GM12878 (cell line): ENCODE measurements around the gene PLXNA4. TPM values are rescaled to one million over a fixed set of nuclear protein-coding genes. Genes with fewer than 3 reads are reported as not detected.

Experiments
- ATAC-seq: fragments of 200-7000 bp; cut with Tn5 transposase; 3 replicates; pipeline ENCODE4 v1.9.1; 2020; ENCODE audit warnings: mild to moderate bottlenecking, moderate library complexity
- BruUV-seq: library from RNA; stranded (reverse); fragments of 400-500 nt; replicated peaks from 2 replicates; lab custom pipeline; 2021; lab: Mats Ljungman, UMichigan
- CTCF ChIA-PET: fragments of 300-600 bp; sonication (Branson Sonifier 250); formaldehyde crosslinking; extraction: SDS; loops from one replicate; lab custom pipeline; 2021; ENCODE audit warnings: inconsistent platforms; lab: Yijun Ruan, JAX
- POLR2A ChIA-PET: fragments of 350-600 bp; formaldehyde crosslinking; extraction: SDS; loops from one replicate; lab custom pipeline; 2021; ENCODE audit warnings: inconsistent platforms; lab: Charles Lee
- RAD21 ChIA-PET: fragments of 300-600 bp; sonication (Branson Sonifier 250); formaldehyde crosslinking; loops from one replicate; lab custom pipeline; 2023; ENCODE audit warnings: antibody characterized with exemption; ENCODE audit not compliant: unreplicated experiment; lab: Charles Lee
- SMC1A ChIA-PET: fragments of 300-600 bp; sonication (Branson Sonifier 250); formaldehyde crosslinking; loops from one replicate; lab custom pipeline; 2023; ENCODE audit not compliant: unreplicated experiment, uncharacterized antibody; lab: Charles Lee
- DNase-seq: peaks from one replicate; pipeline ENCODE4 v3.0.0-alpha.2; 2011; ENCODE audit warnings: low read depth, low spot score
- FAIRE-seq: peaks from 3 replicates; lab custom pipeline; 2011; peaks lifted over from hg19 to GRCh38; lab: Jason Lieb, UNC
- H2AFZ ChIP-seq: 2 replicates; pipeline ENCODE4 v1.6.0; 2011; ENCODE audit warnings: low read depth, low read length, control low read depth; ENCODE audit not compliant: control insufficient read depth
- H3K27ac ChIP-seq: 2 replicates; pipeline ENCODE4 v1.5.1; 2011; ENCODE audit warnings: control low read depth; ENCODE audit not compliant: control insufficient read depth, insufficient read depth
- H3K27me3 ChIP-seq, 2 experiments: replicated peaks in 1 of 2; 2 replicates each; pipeline versions ENCODE4 v1.6.0 to v1.6.1; 2011; ENCODE audit warnings: low read length in 1 of 2; ENCODE audit not compliant: control insufficient read depth in 2 of 2, insufficient read depth in 2 of 2
- H3K36me3 ChIP-seq, 2 experiments: 2 replicates each; pipeline ENCODE4 v1.5.1; 2011; ENCODE audit warnings: low read length in 1 of 2; ENCODE audit not compliant: control insufficient read depth in 2 of 2, insufficient read depth in 2 of 2
- H3K4me1 ChIP-seq: 2 replicates; pipeline ENCODE4 v1.6.1; 2011; ENCODE audit warnings: mild to moderate bottlenecking, low read length, moderate library complexity, mixed read lengths; ENCODE audit not compliant: control insufficient read depth, insufficient read depth
- H3K4me2 ChIP-seq: 2 replicates; pipeline ENCODE4 v1.6.0; 2011; ENCODE audit warnings: control low read depth; ENCODE audit not compliant: control insufficient read depth, insufficient read depth
- H3K4me3 ChIP-seq: fragments of 200-600 bp; sonication (generic); 2 replicates; pipeline ENCODE4 v1.5.1; 2016
- H3K79me2 ChIP-seq: 2 replicates; pipeline ENCODE4 v1.6.0; 2011; ENCODE audit warnings: low read length; ENCODE audit not compliant: control insufficient read depth, insufficient read depth
- H3K9ac ChIP-seq: 2 replicates; pipeline ENCODE4 v1.8.0; 2011; ENCODE audit warnings: low read length, control low read depth, mixed read lengths; ENCODE audit not compliant: control insufficient read depth, insufficient read depth
- H3K9me3 ChIP-seq: replicated peaks from 3 replicates; pipeline ENCODE4 v1.5.1; 2011; ENCODE audit warnings: mild to moderate bottlenecking, low read length; ENCODE audit not compliant: control insufficient read depth, insufficient read depth
- H4K20me1 ChIP-seq: 2 replicates; pipeline ENCODE4 v1.6.0; 2011; ENCODE audit not compliant: control insufficient read depth, insufficient read depth
- ATF7 ChIP-seq: fragments of 450-650 bp; IDR thresholded peaks from 2 replicates; pipeline ENCODE4 v1.6.1; 2016; ENCODE audit warnings: low read depth, mild to moderate bottlenecking
- CUX1 ChIP-seq: IDR thresholded peaks from 2 replicates; pipeline ENCODE4 v1.6.1; 2012; ENCODE audit warnings: improper control_type of control experiment, low read depth, low read length; ENCODE audit not compliant: insufficient replicate concordance
- DPF2 ChIP-seq: fragments of 450-650 bp; IDR thresholded peaks from 2 replicates; pipeline ENCODE4 v1.6.1; 2017; ENCODE audit warnings: mild to moderate bottlenecking
- GABPA ChIP-seq: IDR thresholded peaks from 2 replicates; pipeline ENCODE4 v1.6.1; 2014; ENCODE audit warnings: antibody characterized with exemption, low read depth, mild to moderate bottlenecking, inconsistent platforms
- SMAD1 ChIP-seq: fragments of 450-650 bp; IDR thresholded peaks from 2 replicates; pipeline ENCODE4 v1.6.1; 2018; ENCODE audit warnings: mild to moderate bottlenecking, low read depth; ENCODE audit not compliant: partially characterized antibody
- STAT1 ChIP-seq: fragments of 450-650 bp; conservative IDR thresholded peaks from 2 replicates; pipeline ENCODE4 v1.6.1; 2014; ENCODE audit warnings: antibody characterized with exemption, mild to moderate bottlenecking
- TBL1XR1 ChIP-seq: IDR thresholded peaks from 2 replicates; pipeline ENCODE4 v1.6.1; 2012; ENCODE audit warnings: low read depth, low read length, improper control_type of control experiment
- TCF12 ChIP-seq: IDR thresholded peaks from 2 replicates; pipeline ENCODE4 v1.6.1; 2011; ENCODE audit warnings: low read depth, mild to moderate bottlenecking, low read length
- ZBED1 ChIP-seq: IDR thresholded peaks from 2 replicates; pipeline ENCODE4 v1.6.1; 2016; ENCODE audit warnings: borderline replicate concordance
- ZNF622 ChIP-seq: fragments of 450-650 bp; IDR thresholded peaks from 2 replicates; pipeline ENCODE4 v1.6.1; 2017; ENCODE audit warnings: mild to moderate bottlenecking, inconsistent platforms
- WGBS: methylation state at CpG from one replicate; pipeline ENCODE4 v1.1.6; 2016; ENCODE audit warnings: low lambda C conversion rate; ENCODE audit not compliant: insufficient replicate concordance, insufficient coverage; ENCODE audit errors: missing lambda C conversion rate; 5-methylcytosine and 5-hydroxymethylcytosine counted together
- in situ Hi-C: fragments of 300-500 bp; cut with MboI; formaldehyde crosslinking; loops from 9 replicates; pipeline ENCODE4 v1.14.3; 2018; ENCODE audit warnings: mixed read lengths
- intact Hi-C: fragments of 100-400 bp; cut with micrococcal nuclease; formaldehyde crosslinking; loops from one replicate; pipeline ENCODE4 v1.14.2; 2022; ENCODE audit not compliant: unreplicated experiment
- polyA plus RNA-seq, 11 experiments: library from polyadenylated mRNA; depleted of rRNA in 4 of 11; unstranded in 6 of 11; stranded (reverse) in 5 of 11; fragments of >200 nt; fragmentation: Nextera tagmentation in 4 of 11; fragmentation: Illumina TruSeq in 1 of 11; extraction: Ambion mirVana in 4 of 11; extraction: Trizol in 1 of 11; gene quantifications; 1 replicate in 1 of 11; 2 replicates in 10 of 11; pipeline versions ENCODE4 v1.2.1 to v1.2.3, GENCODE V29; 2011 to 2016; ENCODE audit warnings: inconsistent platforms in 2 of 11, missing spikeins in 2 of 11, low read depth in 1 of 11
- total RNA-seq, 4 experiments: library from RNA; depleted of rRNA in 3 of 4; stranded (reverse); fragments of >200 nt in 3 of 4; fragmentation: Illumina TruSeq in 1 of 4; extraction: Trizol in 1 of 4; gene quantifications; 2 replicates each; pipeline versions ENCODE4 v1.2.1 to v1.2.3, GENCODE V29; 2013 to 2021

The PLXNA4 gene
- total and polyA plus RNA-seq, 10 of the 15 experiments (the other 5 are each of a cell fraction or from before 2014, with no cell fraction given): 0.03 TPM; not detected in 9

GRCh38 chr7:132491391-132491945 is 84.8 kb downstream of the PLXNA4 start:
- 42% methylated on average over 8 of the region's 8 CpGs for WGBS
- in situ Hi-C loops: no loop called here
- no peaks in the 10 kb centered on the region for H3K79me2 ChIP-seq
- H3K36me3 ChIP-seq: no peaks in the 10 kb centered on the region
- intact Hi-C loops: no loop called here
- no peak for DNase-seq
- no peaks in the 10 kb centered on the region for H3K4me1 ChIP-seq
- H3K4me3 ChIP-seq: no peak overlapping the region
- BruUV-seq: no TSS peak
- no peak overlapping the region for H2AFZ ChIP-seq
- no peak overlapping the region for H3K4me2 ChIP-seq
- FAIRE-seq: no peak
- RAD21 ChIA-PET: no interaction called here
- H3K27me3 ChIP-seq: peaks cover 0 to 3% of the 10 kb centered on the region in 2 experiments; a peak in 2 of 4 replicates
- CTCF ChIA-PET: no interaction called here
- no peak for TF ChIP-seq DPF2
- TF ChIP-seq CUX1: no peak
- TF ChIP-seq SMAD1: no peak
- TF ChIP-seq ZBED1: no peak
- no peak for TF ChIP-seq ATF7
- no peak for TF ChIP-seq TBL1XR1
- TF ChIP-seq GABPA: no peak
- TF ChIP-seq ZNF622: no peak
- TF ChIP-seq TCF12: no peak
- no peak for TF ChIP-seq STAT1
- SMC1A ChIA-PET: no interaction called here
- no peak overlapping the region for H3K9ac ChIP-seq
- H3K9me3 ChIP-seq: no peaks in the 10 kb centered on the region
- POLR2A ChIA-PET: no interaction called here
- H4K20me1 ChIP-seq: no peaks in the 10 kb centered on the region
- H3K27ac ChIP-seq: no peak overlapping the region
- ATAC-seq: no peak
